Panc1 (cell line): ENCODE measurements around the gene INTS6L.
"Not testable (repeated sequence)": the region's sequence is repeated elsewhere in the genome, so short reads cannot be mapped to it uniquely, and the experiment has no call there.

ENCODE experiments used
- CTCF ChIP-seq: fragments of 450-650 bp; IDR thresholded peaks from 2 replicates; pipeline ENCODE4 v1.5.1; 2017; ENCODE audit warnings: mild to moderate bottlenecking
- POLR2AphosphoS5 ChIP-seq: IDR thresholded peaks from 2 replicates; pipeline ENCODE4 v1.6.1; 2012; ENCODE audit warnings: mild to moderate bottlenecking, low read depth, low read length, moderate library complexity
- REST ChIP-seq, 2 experiments: IDR thresholded peaks; 2 replicates each; pipeline ENCODE4 v1.6.1; 2011 to 2012; ENCODE audit warnings: low read depth in 2 of 2, control low read depth in 1 of 2, low read length in 1 of 2, mild to moderate bottlenecking in 1 of 2, moderate library complexity in 1 of 2; ENCODE audit not compliant: insufficient read depth in 1 of 2
- SIN3A ChIP-seq: IDR thresholded peaks from 2 replicates; pipeline ENCODE4 v1.6.1; 2012; ENCODE audit warnings: low read depth, mild to moderate bottlenecking, low read length, moderate library complexity, borderline replicate concordance; ENCODE audit not compliant: insufficient read depth
- TCF7L2 ChIP-seq: IDR thresholded peaks from 2 replicates; pipeline ENCODE4 v1.6.1; 2011; ENCODE audit warnings: mild to moderate bottlenecking, low read depth, low read length, inconsistent platforms

GRCh38 chrX:135594049-135594448, 73.6 kb downstream of the INTS6L start:
- not testable (repeated sequence) for TF ChIP-seq TCF7L2; CTCF; REST (IDR thresholded peaks at IDR 0.05; ENCODE audit: insufficient read depth in 1 of 2, low read depth in 2 of 2, low read length in 1 of 2); POLR2AphosphoS5; SIN3A
